ENCODE measurements around the gene RTL9. TPM values are rescaled to one million over a fixed set of nuclear protein-coding genes. Genes with fewer than 3 reads are reported as not detected.
A peak's percentile ranks its signal among the peaks of the same experiment; 100 is the strongest.

RTL9 gene
- total RNA-seq, 1 donor from 2014 or later, result 0.91 TPM

DNA sequence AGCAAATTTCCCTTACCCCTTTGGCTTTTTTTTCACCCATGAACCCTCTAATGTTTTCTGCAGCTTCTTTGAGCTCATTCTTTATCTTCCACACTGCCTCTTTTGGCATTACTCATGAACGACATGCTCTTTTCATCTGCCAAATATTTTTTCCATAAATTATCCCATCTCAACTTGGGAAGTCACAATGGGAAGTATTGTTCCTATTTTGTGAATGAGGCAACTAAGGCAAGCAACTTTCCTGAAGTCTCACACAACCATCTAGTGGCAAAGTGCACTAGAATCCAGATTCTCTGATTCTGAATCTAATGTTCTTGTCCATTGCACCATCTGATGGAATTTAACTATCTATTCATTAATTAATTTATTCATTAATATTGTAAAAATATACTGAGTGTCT lies 625 bp downstream of the RTL9 start:
- no peaks in the 10 kb centered on the region for H3K4me1 ChIP-seq (ENCODE audit: insufficient read depth, low read length)
- no peaks in the 10 kb centered on the region for H4K20me1 ChIP-seq (ENCODE audit: insufficient read depth, low read length)
- H3K27me3 Mint-ChIP-seq (ENCODE audit: low read depth, unreplicated experiment), result no peaks in the 10 kb centered on the region
- H3K27me3 ChIP-seq (ENCODE audit: insufficient read depth, low read length), result no peaks in the 10 kb centered on the region
- H2AFZ ChIP-seq (ENCODE audit: low read depth, low read length), result no peak overlapping the region
- no peak for TF ChIP-seq CTCF (IDR thresholded peaks at IDR 0.05; ENCODE audit: insufficient read depth, low read depth, low read length)
- no peak for TF ChIP-seq EZH2 (IDR thresholded peaks at IDR 0.05; ENCODE audit: insufficient read depth, low read length)
- no peak overlapping the region for H3K4me3 Mint-ChIP-seq (ENCODE audit: unreplicated experiment)
- no peaks in the 10 kb centered on the region for H3K79me2 ChIP-seq (ENCODE audit: insufficient read depth, low read length)
- no peak overlapping the region for H3K27ac ChIP-seq (ENCODE audit: low read depth, low read length)
- H3K36me3 Mint-ChIP-seq (ENCODE audit: low read depth, unreplicated experiment), result no peaks in the 10 kb centered on the region
- no peak overlapping the region for H3K4me3 ChIP-seq (ENCODE audit: insufficient read depth, low read depth, low read length)
- H3K27ac Mint-ChIP-seq (ENCODE audit: unreplicated experiment), result no peak overlapping the region
- H3K36me3 ChIP-seq (ENCODE audit: insufficient read depth, low read length), result no peaks in the 10 kb centered on the region
- no peak overlapping the region for H3K4me2 ChIP-seq (ENCODE audit: low read length)
- no peak for DNase-seq (ENCODE audit: low read depth)
- H3K9me3 Mint-ChIP-seq (ENCODE audit: unreplicated experiment), result no peaks in the 10 kb centered on the region
- no peaks in the 10 kb centered on the region for H3K9me3 ChIP-seq (ENCODE audit: insufficient read depth, low read depth, low read length)
- H3K4me1 Mint-ChIP-seq (ENCODE audit: low read depth, unreplicated experiment), result no peaks in the 10 kb centered on the region
- H3K9ac ChIP-seq (ENCODE audit: low read length), result no peak overlapping the region
- peak; percentile 29 for FAIRE-seq

DNA sequence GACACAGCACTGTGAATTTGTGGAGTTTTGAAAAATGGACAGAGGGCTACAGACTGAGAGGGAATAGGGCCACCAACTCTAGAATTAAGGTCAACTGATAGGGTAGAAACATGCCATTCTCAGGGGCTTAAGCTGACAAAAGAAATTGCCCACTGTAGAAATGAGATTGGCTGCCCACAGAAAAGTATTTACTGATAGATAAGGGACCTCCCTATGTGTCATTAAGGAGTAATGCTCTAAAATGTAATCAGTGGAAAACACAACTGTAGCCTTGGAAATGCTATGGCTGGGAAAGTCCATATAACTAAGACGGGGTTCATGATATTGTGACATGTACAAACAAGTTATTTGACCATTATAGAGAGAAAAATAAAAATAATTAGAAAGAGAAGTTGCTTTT lies 4.6 kb downstream of the RTL9 start:
- H3K4me3 Mint-ChIP-seq (ENCODE audit: unreplicated experiment), result no peak overlapping the region
- Histone ChIP-seq H3K4me2 (ENCODE audit: low read length) (no peak overlapping the region), H3K4me1 (ENCODE audit: insufficient read depth, low read length) (no peaks in the 10 kb centered on the region), H3K9ac (ENCODE audit: low read length) (no peak overlapping the region), H3K36me3 (ENCODE audit: insufficient read depth, low read length) (no peaks in the 10 kb centered on the region), H3K4me3 (ENCODE audit: insufficient read depth, low read depth, low read length) (no peak overlapping the region), H3K79me2 (ENCODE audit: insufficient read depth, low read length) (no peaks in the 10 kb centered on the region), H3K27me3 (ENCODE audit: insufficient read depth, low read length) (no peaks in the 10 kb centered on the region), H4K20me1 (ENCODE audit: insufficient read depth, low read length) (no peaks in the 10 kb centered on the region), H2AFZ (ENCODE audit: low read depth, low read length) (no peak overlapping the region), H3K27ac (ENCODE audit: low read depth, low read length) (no peak overlapping the region), H3K9me3 (ENCODE audit: insufficient read depth, low read depth, low read length) (no peaks in the 10 kb centered on the region)
- H3K9me3 Mint-ChIP-seq (ENCODE audit: unreplicated experiment), result no peaks in the 10 kb centered on the region
- TF ChIP-seq CTCF (IDR thresholded peaks at IDR 0.05; ENCODE audit: insufficient read depth, low read depth, low read length) (no peak), EZH2 (IDR thresholded peaks at IDR 0.05; ENCODE audit: insufficient read depth, low read length) (no peak)
- no peaks in the 10 kb centered on the region for H3K4me1 Mint-ChIP-seq (ENCODE audit: low read depth, unreplicated experiment)
- H3K27ac Mint-ChIP-seq (ENCODE audit: unreplicated experiment), result no peak overlapping the region
- no peaks in the 10 kb centered on the region for H3K27me3 Mint-ChIP-seq (ENCODE audit: low read depth, unreplicated experiment)
- no peak for DNase-seq (ENCODE audit: low read depth)
- no peaks in the 10 kb centered on the region for H3K36me3 Mint-ChIP-seq (ENCODE audit: low read depth, unreplicated experiment)
- no peak for FAIRE-seq

DNA sequence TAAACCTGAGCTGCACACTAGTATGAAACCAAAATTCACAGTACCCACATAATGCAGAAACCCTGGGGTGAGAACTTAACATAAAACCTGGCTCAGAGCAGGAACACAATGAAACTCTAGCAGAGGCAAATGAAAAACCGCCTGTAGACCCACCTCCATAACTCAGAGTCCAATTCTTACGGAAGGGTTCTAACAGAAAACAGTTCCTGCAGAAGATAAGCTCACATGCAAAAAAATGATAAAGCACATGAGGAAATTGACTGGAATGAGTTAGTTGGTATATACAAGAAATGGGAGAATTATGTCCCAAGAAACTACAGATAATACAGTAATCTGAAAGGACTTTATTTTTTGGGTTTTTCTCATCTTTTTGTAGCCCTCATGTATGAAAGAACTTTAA lies 14.7 kb downstream of the RTL9 start:
- H3K4me1 ChIP-seq (ENCODE audit: insufficient read depth, low read length), result no peaks in the 10 kb centered on the region
- H3K4me3 Mint-ChIP-seq (ENCODE audit: unreplicated experiment), result no peak overlapping the region
- DNase-seq (ENCODE audit: low read depth), result no peak
- H3K9me3 ChIP-seq (ENCODE audit: insufficient read depth, low read depth, low read length), result no peaks in the 10 kb centered on the region
- H3K9ac ChIP-seq (ENCODE audit: low read length), result no peak overlapping the region
- no peak overlapping the region for H3K27ac Mint-ChIP-seq (ENCODE audit: unreplicated experiment)
- H3K27ac ChIP-seq (ENCODE audit: low read depth, low read length), result no peak overlapping the region
- H2AFZ ChIP-seq (ENCODE audit: low read depth, low read length), result no peak overlapping the region
- no peak for FAIRE-seq
- no peaks in the 10 kb centered on the region for H3K4me1 Mint-ChIP-seq (ENCODE audit: low read depth, unreplicated experiment)
- TF ChIP-seq CTCF (IDR thresholded peaks at IDR 0.05; ENCODE audit: insufficient read depth, low read depth, low read length) (no peak), EZH2 (IDR thresholded peaks at IDR 0.05; ENCODE audit: insufficient read depth, low read length) (no peak)
- no peak overlapping the region for H3K4me2 ChIP-seq (ENCODE audit: low read length)
- no peaks in the 10 kb centered on the region for H3K9me3 Mint-ChIP-seq (ENCODE audit: unreplicated experiment)
- no peaks in the 10 kb centered on the region for H3K27me3 Mint-ChIP-seq (ENCODE audit: low read depth, unreplicated experiment)
- H3K36me3 ChIP-seq (ENCODE audit: insufficient read depth, low read length), result no peaks in the 10 kb centered on the region
- no peaks in the 10 kb centered on the region for H4K20me1 ChIP-seq (ENCODE audit: insufficient read depth, low read length)
- H3K27me3 ChIP-seq (ENCODE audit: insufficient read depth, low read length), result no peaks in the 10 kb centered on the region
- H3K36me3 Mint-ChIP-seq (ENCODE audit: low read depth, unreplicated experiment), result no peaks in the 10 kb centered on the region
- H3K4me3 ChIP-seq (ENCODE audit: insufficient read depth, low read depth, low read length), result no peak overlapping the region
- H3K79me2 ChIP-seq (ENCODE audit: insufficient read depth, low read length), result no peaks in the 10 kb centered on the region
